ENCODE measurements around the gene LAMC3. TPM values are rescaled to one million over a fixed set of nuclear protein-coding genes. Genes with fewer than 3 reads are reported as not detected.

The LAMC3 gene
- polyA plus RNA-seq, 1 donor from 2014 or later: 0.04 TPM

- Histone ChIP-seq H2AFZ (ENCODE audit: low read depth, low read length) (no peak overlapping the region), H3K9me2 (ENCODE audit: insufficient read depth, low read length) (no peaks in the 10 kb centered on the region), H3K4me3 (ENCODE audit: low read length) (no peak overlapping the region), H3K36me3 (ENCODE audit: insufficient read depth, low read length) (no peaks in the 10 kb centered on the region), H3K4me2 (ENCODE audit: low read length) (no peak overlapping the region), H4K20me1 (ENCODE audit: insufficient read depth) (no peaks in the 10 kb centered on the region), H3K27me3 (ENCODE audit: insufficient read depth, low read depth, low read length) (no peaks in the 10 kb centered on the region), H3K9ac (ENCODE audit: low read length) (no peak overlapping the region), H3F3A (ENCODE audit: insufficient read depth, low read length, poor library complexity, severe bottlenecking) (no peaks in the 10 kb centered on the region), H3K9me3 (ENCODE audit: low read length) (no peaks in the 10 kb centered on the region), H3K27ac (ENCODE audit: low read length) (no peak overlapping the region), H3K79me2 (replicated peaks; ENCODE audit: insufficient read depth, low read length) (no peaks in the 10 kb centered on the region)
- TF ChIP-seq TAF1 (IDR thresholded peaks at IDR 0.05; ENCODE audit: low read depth) (no peak), RAD21 (conservative IDR thresholded peaks at IDR 0.05) (no peak), MXI1 (conservative IDR thresholded peaks at IDR 0.05; ENCODE audit: poor library complexity, severe bottlenecking) (no peak), CTCF (IDR thresholded peaks at IDR 0.05; ENCODE audit: poor library complexity, severe bottlenecking) (no peak), SMC3 (conservative IDR thresholded peaks at IDR 0.05; ENCODE audit: poor library complexity) (no peak), REST (IDR thresholded peaks at IDR 0.05; ENCODE audit: borderline replicate concordance) (no peak), POLR2AphosphoS5 (IDR thresholded peaks at IDR 0.05) (no peak), EP300 (conservative IDR thresholded peaks at IDR 0.05; ENCODE audit: poor library complexity, severe bottlenecking) (no peak), EZH2 (IDR thresholded peaks at IDR 0.05; ENCODE audit: borderline replicate concordance, insufficient read depth, low read length, poor library complexity, severe bottlenecking) (no peak)
Observed at GRCh38 chr9:131032384-131032783, 23.4 kb downstream of the LAMC3 start.

- no peak overlapping the region for H3K27ac ChIP-seq (ENCODE audit: low read length)
- no peaks in the 10 kb centered on the region for H4K20me1 ChIP-seq (ENCODE audit: insufficient read depth)
- H3F3A ChIP-seq (ENCODE audit: insufficient read depth, low read length, poor library complexity, severe bottlenecking): no peaks in the 10 kb centered on the region
- no peak overlapping the region for H2AFZ ChIP-seq (ENCODE audit: low read depth, low read length)
- H3K4me2 ChIP-seq (ENCODE audit: low read length): no peak overlapping the region
- H3K9ac ChIP-seq (ENCODE audit: low read length): no peak overlapping the region
- H3K27me3 ChIP-seq (ENCODE audit: insufficient read depth, low read depth, low read length): no peaks in the 10 kb centered on the region
- no peaks in the 10 kb centered on the region for H3K36me3 ChIP-seq (ENCODE audit: insufficient read depth, low read length)
- no peak overlapping the region for H3K4me3 ChIP-seq (ENCODE audit: low read length)
- TF ChIP-seq EP300 (conservative IDR thresholded peaks at IDR 0.05; ENCODE audit: poor library complexity, severe bottlenecking) (no peak), RAD21 (conservative IDR thresholded peaks at IDR 0.05) (no peak), EZH2 (IDR thresholded peaks at IDR 0.05; ENCODE audit: borderline replicate concordance, insufficient read depth, low read length, poor library complexity, severe bottlenecking) (no peak), MXI1 (conservative IDR thresholded peaks at IDR 0.05; ENCODE audit: poor library complexity, severe bottlenecking) (no peak), CTCF (IDR thresholded peaks at IDR 0.05; ENCODE audit: poor library complexity, severe bottlenecking) (no peak), TAF1 (IDR thresholded peaks at IDR 0.05; ENCODE audit: low read depth) (no peak), POLR2AphosphoS5 (IDR thresholded peaks at IDR 0.05) (no peak), REST (IDR thresholded peaks at IDR 0.05; ENCODE audit: borderline replicate concordance) (no peak), SMC3 (conservative IDR thresholded peaks at IDR 0.05; ENCODE audit: poor library complexity) (no peak)
- H3K79me2 ChIP-seq (replicated peaks; ENCODE audit: insufficient read depth, low read length): no peaks in the 10 kb centered on the region
- H3K9me3 ChIP-seq (ENCODE audit: low read length): no peaks in the 10 kb centered on the region
- H3K9me2 ChIP-seq (ENCODE audit: insufficient read depth, low read length): no peaks in the 10 kb centered on the region
Observed at GRCh38 chr9:131033269-131034224, 24.6 kb downstream of the LAMC3 start.

Measured in neural cell (in vitro differentiated cells).